ENCODE data around the gene OPHN1. TPM values are rescaled to one million over a fixed set of nuclear protein-coding genes. Genes with fewer than 3 reads are reported as not detected.

OPHN1 gene
- total RNA-seq, 4 donors from 2014 or later, result 7.0 to 11.5 (median 10.5) TPM

DNA sequence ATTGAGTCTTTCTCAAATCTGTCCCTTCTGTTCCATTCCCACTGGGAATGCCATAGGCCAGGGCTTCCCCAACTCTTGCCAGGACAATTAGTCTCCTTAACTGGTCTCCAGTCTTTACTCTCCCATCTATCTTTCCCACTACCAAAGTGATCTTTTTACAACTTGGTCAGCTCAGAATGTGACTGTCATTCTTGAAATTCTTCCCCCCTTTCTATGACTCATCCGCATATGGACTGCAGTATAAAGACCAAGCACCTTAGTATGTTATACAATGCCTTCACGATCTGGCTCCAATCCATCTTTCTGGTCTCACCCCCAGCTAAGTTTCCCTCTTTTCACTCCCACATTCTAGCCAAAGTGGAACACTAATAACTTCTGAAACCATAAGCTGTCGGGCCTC is 383.8 kb downstream of the OPHN1 start:
- 93 to 100% methylated on average over 3 of the region's 3 CpGs for WGBS, 2 donors
- TF ChIP-seq, protein P1, sequence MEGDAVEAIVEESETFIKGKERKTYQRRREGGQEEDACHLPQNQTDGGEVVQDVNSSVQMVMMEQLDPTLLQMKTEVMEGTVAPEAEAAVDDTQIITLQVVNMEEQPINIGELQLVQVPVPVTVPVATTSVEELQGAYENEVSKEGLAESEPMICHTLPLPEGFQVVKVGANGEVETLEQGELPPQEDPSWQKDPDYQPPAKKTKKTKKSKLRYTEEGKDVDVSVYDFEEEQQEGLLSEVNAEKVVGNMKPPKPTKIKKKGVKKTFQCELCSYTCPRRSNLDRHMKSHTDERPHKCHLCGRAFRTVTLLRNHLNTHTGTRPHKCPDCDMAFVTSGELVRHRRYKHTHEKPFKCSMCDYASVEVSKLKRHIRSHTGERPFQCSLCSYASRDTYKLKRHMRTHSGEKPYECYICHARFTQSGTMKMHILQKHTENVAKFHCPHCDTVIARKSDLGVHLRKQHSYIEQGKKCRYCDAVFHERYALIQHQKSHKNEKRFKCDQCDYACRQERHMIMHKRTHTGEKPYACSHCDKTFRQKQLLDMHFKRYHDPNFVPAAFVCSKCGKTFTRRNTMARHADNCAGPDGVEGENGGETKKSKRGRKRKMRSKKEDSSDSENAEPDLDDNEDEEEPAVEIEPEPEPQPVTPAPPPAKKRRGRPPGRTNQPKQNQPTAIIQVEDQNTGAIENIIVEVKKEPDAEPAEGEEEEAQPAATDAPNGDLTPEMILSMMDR (IDR thresholded peaks at IDR 0.05), result no peak
- DNase-seq, result no peak
- Histone ChIP-seq H3K27ac (no peak overlapping the region), H3K4me3 (replicated peaks in 1 of 3) (no peak overlapping the region), H3K36me3 (no peaks in the 10 kb centered on the region), H3K9me3 (no peaks in the 10 kb centered on the region), H3K27me3 (no peaks in the 10 kb centered on the region), H3K4me1 (peaks cover 0 to 7% of the 10 kb centered on the region in 2 donors)
- intact Hi-C loops (cut with DNase I), result no loop called here

DNA sequence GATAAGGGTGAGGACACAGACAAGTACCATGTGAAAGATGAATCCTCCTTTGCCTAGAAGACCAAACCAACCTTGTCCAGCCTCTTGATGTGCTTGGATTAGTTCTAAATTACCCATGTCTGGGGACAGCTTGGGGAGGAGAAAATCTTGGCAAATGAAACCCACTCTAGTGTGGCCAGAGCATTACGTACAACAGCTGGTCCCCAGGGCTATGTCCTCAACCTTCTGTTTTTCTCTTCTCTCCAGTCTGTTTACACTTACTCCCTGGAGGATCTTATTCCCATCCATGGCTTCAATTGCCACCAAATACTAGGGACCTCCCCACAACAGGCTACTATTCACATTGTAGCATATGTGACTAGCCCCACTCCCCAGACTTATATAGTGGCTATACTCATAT is 384.5 kb downstream of the OPHN1 start:
- intact Hi-C loops (cut with DNase I), result no loop called here
- DNase-seq, result no peak
- Histone ChIP-seq H3K9me3 (no peaks in the 10 kb centered on the region), H3K4me3 (replicated peaks in 1 of 3) (no peak overlapping the region), H3K4me1 (peaks cover 0 to 4% of the 10 kb centered on the region in 2 donors), H3K36me3 (no peaks in the 10 kb centered on the region), H3K27me3 (no peaks in the 10 kb centered on the region), H3K27ac (no peak overlapping the region)
- TF ChIP-seq, protein P1 (IDR thresholded peaks at IDR 0.05), result no peak
- no peak for TF ChIP-seq POLR2A (IDR thresholded peaks at IDR 0.05)
- WGBS, 2 donors, result 9 to 42% methylated on average over 1 of the region's 1 CpG

DNA sequence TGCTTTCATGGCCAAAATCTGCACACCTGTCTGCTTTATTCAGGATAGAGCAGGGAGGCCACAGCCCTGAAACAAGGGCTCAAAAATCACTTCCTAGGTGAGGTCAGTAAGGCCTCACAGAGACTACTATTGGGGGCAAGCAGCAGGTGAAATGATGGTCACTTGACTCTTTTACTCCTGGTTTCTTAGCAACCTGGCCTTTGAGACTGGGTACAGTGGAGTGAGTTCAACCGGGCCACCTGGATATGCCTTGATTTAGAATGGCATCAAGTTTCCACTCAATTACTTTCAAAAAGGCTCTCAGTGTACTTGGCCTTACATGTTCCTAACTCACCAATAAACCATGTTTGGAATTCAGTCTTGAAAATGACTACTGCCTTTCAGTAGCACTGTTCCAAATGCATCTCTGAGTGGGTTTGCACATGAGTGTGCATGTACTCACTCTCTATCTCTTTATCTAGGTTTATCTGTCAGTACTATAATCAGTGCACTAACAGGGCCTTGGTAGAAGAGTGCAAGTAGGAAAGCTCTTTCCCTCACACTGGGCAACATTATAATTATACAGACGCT is 388.2 kb downstream of the OPHN1 start:
- Histone ChIP-seq H3K27ac (peak overlapping the region in 2 of 3 donors; percentile 22 to 42), H3K9me3 (no peaks in the 10 kb centered on the region), H3K4me3 (replicated peaks in 1 of 3) (no peak overlapping the region), H3K27me3 (no peaks in the 10 kb centered on the region), H3K36me3 (no peaks in the 10 kb centered on the region), H3K4me1 (peaks cover 0 to 4% of the 10 kb centered on the region in 2 donors)
- WGBS, 2 donors, result 45 to 88% methylated on average over 1 to 2 of the region's 2 CpGs
- TF ChIP-seq POLR2A (IDR thresholded peaks at IDR 0.05), result no peak
- TF ChIP-seq, protein P1 (IDR thresholded peaks at IDR 0.05), result no peak
- intact Hi-C loops (cut with DNase I), result no loop called here
- peak; percentile 8 to 19 for DNase-seq

DNA sequence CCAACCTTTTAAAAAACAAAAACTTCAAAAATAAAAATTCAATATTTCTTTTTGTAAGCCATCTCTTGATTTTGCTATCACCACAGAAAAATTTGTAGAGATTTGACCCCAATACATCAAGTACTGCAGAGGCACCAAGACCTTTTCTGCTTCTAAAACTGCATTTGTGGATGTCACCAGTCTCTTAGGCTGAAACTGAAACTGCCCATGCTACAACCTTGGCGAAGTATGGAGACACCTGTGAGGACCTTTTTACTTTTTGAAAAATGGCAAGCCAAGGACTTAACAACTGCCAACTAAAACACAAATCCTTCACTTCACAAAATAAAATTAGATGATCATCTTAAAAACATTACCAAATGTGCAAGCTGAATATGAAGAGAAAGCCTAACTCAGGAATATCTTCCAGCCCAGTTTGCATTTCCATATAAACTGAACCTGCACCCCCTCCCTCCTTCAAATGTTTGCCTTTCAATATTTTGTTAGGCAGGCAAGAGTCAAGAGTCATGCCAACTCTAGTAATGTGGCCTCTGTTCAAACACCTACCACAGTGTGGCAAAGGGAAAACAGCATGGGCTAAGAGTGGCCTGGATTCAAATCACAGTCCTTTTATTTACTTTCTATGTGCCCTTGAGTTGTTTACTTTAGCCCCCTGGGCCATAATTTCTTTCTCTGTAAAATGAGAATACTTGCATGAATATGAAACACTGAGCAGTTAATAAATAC is 389.4 kb downstream of the OPHN1 start:
- intact Hi-C loops (cut with DNase I), result no loop called here

DNA sequence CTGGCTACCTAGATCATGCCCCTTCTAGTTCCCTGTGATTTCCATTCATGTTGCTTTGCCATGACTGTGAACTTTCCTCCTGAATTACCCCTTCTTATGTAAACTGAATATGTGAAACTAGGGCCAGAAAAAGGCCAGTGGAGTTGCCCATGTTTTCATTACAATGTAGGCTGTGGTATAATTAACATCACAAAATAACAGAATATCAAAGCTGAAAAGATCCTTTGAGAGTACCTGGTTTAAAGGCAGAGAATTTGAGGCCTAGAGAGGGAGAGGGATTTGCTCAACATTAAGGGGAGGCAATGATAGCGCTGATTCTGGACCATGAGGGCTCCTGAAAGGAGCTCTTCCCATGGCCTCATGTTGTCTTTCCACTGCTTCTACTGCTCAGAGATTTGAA is 392.2 kb downstream of the OPHN1 start:
- 91 to 100% methylated on average over 1 of the region's 1 CpG for WGBS, 2 donors
- DNase-seq, result no peak
- intact Hi-C loops (cut with DNase I), result no loop called here
- Histone ChIP-seq H3K9me3 (no peaks in the 10 kb centered on the region), H3K27ac (no peak overlapping the region), H3K27me3 (no peaks in the 10 kb centered on the region), H3K4me1 (no peaks in the 10 kb centered on the region), H3K4me3 (replicated peaks in 1 of 3) (no peak overlapping the region), H3K36me3 (no peaks in the 10 kb centered on the region)
- TF ChIP-seq POLR2A (IDR thresholded peaks at IDR 0.05), result no peak
- TF ChIP-seq, protein P1 (IDR thresholded peaks at IDR 0.05), result no peak

More for the DNA sequence above, 389.4 kb downstream of the OPHN1 start:
- Histone ChIP-seq H3K27me3 (no peaks in the 10 kb centered on the region), H3K27ac (no peak overlapping the region), H3K36me3 (no peaks in the 10 kb centered on the region), H3K4me1 (peaks cover 0 to 2% of the 10 kb centered on the region in 2 donors), H3K4me3 (replicated peaks in 1 of 3) (no peak overlapping the region), H3K9me3 (no peaks in the 10 kb centered on the region)
- 89 to 100% methylated on average over 1 of the region's 1 CpG for WGBS, 2 donors
- DNase-seq, result no peak
- TF ChIP-seq, protein P1 (IDR thresholded peaks at IDR 0.05), result no peak
